Spleen (tissue), 11 donors: ENCODE data around the gene RAB44. TPM values are rescaled to one million over a fixed set of nuclear protein-coding genes. Genes with fewer than 3 reads are reported as not detected.
A peak's percentile ranks its signal among the peaks of the same experiment; 100 is the strongest.

ENCODE experiments used
- DNase-seq: peaks from one replicate; pipeline ENCODE4 v3.0.0-alpha.2; 2020
- H3K27ac ChIP-seq, 8 donors: fragments of 200-600 bp; sonication (generic) in 7 of 8; 1 replicate in 4 of 8; 2 replicates in 4 of 8; pipeline versions ENCODE4 v1.5.0 to v1.8.0; 2016 to 2021; ENCODE audit warnings: inconsistent platforms in 4 of 8, mild to moderate bottlenecking in 4 of 8, moderate library complexity in 1 of 8
- H3K27me3 ChIP-seq, 7 donors: fragments of 200-600 bp; sonication (generic) in 6 of 7; replicated peaks in 1 of 7; 1 replicate in 4 of 7; 2 replicates in 3 of 7; pipeline versions ENCODE4 v1.5.0 to v1.8.0; 2016 to 2021; ENCODE audit warnings: inconsistent platforms in 3 of 7, mild to moderate bottlenecking in 1 of 7
- H3K36me3 ChIP-seq, 6 donors: fragments of 200-600 bp; sonication (generic) in 5 of 6; 1 replicate in 4 of 6; 2 replicates in 2 of 6; pipeline versions ENCODE4 v1.5.0 to v1.8.0; 2016 to 2021; ENCODE audit warnings: inconsistent platforms in 2 of 6
- H3K4me1 ChIP-seq, 6 donors: fragments of 200-600 bp; sonication (generic) in 5 of 6; 1 replicate in 3 of 6; 2 replicates in 3 of 6; pipeline versions ENCODE4 v1.5.0 to v1.8.0; 2016 to 2021; ENCODE audit warnings: inconsistent platforms in 3 of 6
- H3K4me3 ChIP-seq, 8 donors: fragments of 200-600 bp; sonication (generic) in 7 of 8; 1 replicate in 4 of 8; 2 replicates in 4 of 8; pipeline versions ENCODE4 v1.5.0 to v1.8.0; 2016 to 2021; ENCODE audit warnings: inconsistent platforms in 4 of 8, mild to moderate bottlenecking in 4 of 8, moderate library complexity in 2 of 8
- H3K9me3 ChIP-seq, 8 donors: fragments of 200-600 bp; sonication (generic) in 7 of 8; 1 replicate in 4 of 8; 2 replicates in 4 of 8; pipeline versions ENCODE4 v1.5.0 to v1.8.0; 2016 to 2021; ENCODE audit warnings: inconsistent platforms in 4 of 8
- CTCF ChIP-seq, 11 experiments: fragments of 200-600 bp in 7 of 11; fragments of 450-650 bp in 4 of 11; sonication (generic) in 4 of 11; IDR thresholded peaks in 8 of 11; conservative IDR thresholded peaks in 3 of 11; 1 replicate in 7 of 11; 2 replicates in 4 of 11; pipeline versions ENCODE4 v1.4.0 to v1.8.0; 2016 to 2021; ENCODE audit warnings: antibody characterized with exemption in 11 of 11, inconsistent platforms in 4 of 11, mild to moderate bottlenecking in 1 of 11
- POLR2A ChIP-seq, 3 donors: fragments of 450-650 bp; IDR thresholded peaks; one replicate each; pipeline ENCODE4 v1.5.1; 2017; ENCODE audit warnings: antibody characterized with exemption in 3 of 3, mild to moderate bottlenecking in 1 of 3
- POLR2AphosphoS5 ChIP-seq, 3 donors: sonication (generic); formaldehyde crosslinking; IDR thresholded peaks; one replicate each; pipeline ENCODE4 v1.5.1; 2017; ENCODE audit warnings: antibody characterized with exemption in 3 of 3
- WGBS, 5 donors: extraction: QIAGEN DNeasy Blood & Tissue Kit in 3 of 5; methylation state at CpG; one replicate each; pipeline versions ENCODE4 v1.1.5 to v1.1.7; 2013 to 2018; 5-methylcytosine and 5-hydroxymethylcytosine counted together
- intact Hi-C: fragments of 100-400 bp; cut with DNase I; formaldehyde crosslinking; loops from one replicate; pipeline ENCODE4 v1.15.0; 2023; ENCODE audit warnings: low total_unique reads
- polyA plus RNA-seq, 3 donors: library from polyadenylated mRNA; stranded (reverse); fragments of 200-250 nt; gene quantifications; one replicate each; pipeline ENCODE4 v1.2.1, GENCODE V29; 2013
- total RNA-seq, 7 donors: library from RNA; depleted of rRNA in 3 of 7; stranded (reverse); fragments of >200 nt in 3 of 7; fragmentation: NEBNext Ultra II Directional in 4 of 7; extraction: Animal tissue kit (Norgen Biotek cat#: 25700) in 4 of 7; gene quantifications; one replicate each; pipeline versions ENCODE4 v1.1.0 to v1.2.1, GENCODE V29; 2016 to 2021
- donor health status: healthy with polysubstance abuse.
- donor health status: DM: no; HTN: no; CAD: no; lungs with moderate emphysema.
- donor health status: DM: no; HTN: no; CAD: no.
- donor health status: Bipolar disorder and iron deficiency.
- donor health status: healthy.
- donor health status: DM: no; HTN: no; CAD: no.
- donor health status: DM: yes; HTN: yes; CAD: no.

Gene RAB44
- total and polyA plus RNA-seq, 10 donors, result 0.06 to 3.5 (median 0.81) TPM

- peak; percentile 43 for DNase-seq
- intact Hi-C loops, result no loop called here
- H3K27ac ChIP-seq, result peak overlapping the region in 5 of 8 donors; percentile 87 to 95 (median 93)
- no peaks in the 10 kb centered on the region for H3K9me3 ChIP-seq
- WGBS, 5 donors, result 56 to 81% (median 79%) methylated on average over 3 to 4 of the region's 4 CpGs
- no peak overlapping the region for H3K4me3 ChIP-seq
- H3K4me1 ChIP-seq, result peaks cover 6 to 55% (median 45%) of the 10 kb centered on the region in 6 donors
- no peaks in the 10 kb centered on the region for H3K36me3 ChIP-seq
- TF ChIP-seq POLR2AphosphoS5 (IDR thresholded peaks at IDR 0.05) (no peak), POLR2A (IDR thresholded peaks at IDR 0.05) (no peak), CTCF (IDR thresholded peaks at IDR 0.05 in 8 of 11, conservative IDR thresholded peaks at IDR 0.05 in 3 of 11) (no peak)
- peaks cover 0 to 21% (median 0%) of the 10 kb centered on the region in 7 donors for H3K27me3 ChIP-seq
Measured at GRCh38 chr6:36676141-36677058, 21.2 kb upstream of the RAB44 start.

GRCh38 chr6:36677059-36677749, 20.4 kb upstream of the RAB44 start:
- H3K4me3 ChIP-seq, result no peak overlapping the region
- H3K9me3 ChIP-seq, result no peaks in the 10 kb centered on the region
- peaks cover 13 to 63% (median 53%) of the 10 kb centered on the region in 6 donors for H3K4me1 ChIP-seq
- no peak for TF ChIP-seq CTCF (IDR thresholded peaks at IDR 0.05 in 8 of 11, conservative IDR thresholded peaks at IDR 0.05 in 3 of 11)
- TF ChIP-seq POLR2A (IDR thresholded peaks at IDR 0.05), result no peak
- TF ChIP-seq POLR2AphosphoS5 (IDR thresholded peaks at IDR 0.05), result no peak
- peak overlapping the region in 6 of 8 donors; percentile 87 to 95 (median 92) for H3K27ac ChIP-seq
- intact Hi-C loops, result no loop called here
- H3K36me3 ChIP-seq, result no peaks in the 10 kb centered on the region
- DNase-seq, result peak; percentile 39
- H3K27me3 ChIP-seq, result peaks cover 0 to 21% (median 0%) of the 10 kb centered on the region in 7 donors
- 67 to 78% (median 74%) methylated on average over 7 of the region's 7 CpGs for WGBS, 5 donors

- TF ChIP-seq POLR2AphosphoS5 (IDR thresholded peaks at IDR 0.05) (no peak), POLR2A (IDR thresholded peaks at IDR 0.05) (no peak), CTCF (IDR thresholded peaks at IDR 0.05 in 8 of 11, conservative IDR thresholded peaks at IDR 0.05 in 3 of 11) (no peak)
- peaks cover 0 to 4% (median 0%) of the 10 kb centered on the region in 6 donors for H3K36me3 ChIP-seq
- H3K9me3 ChIP-seq, result no peaks in the 10 kb centered on the region
- DNase-seq, result peak; percentile 28
- intact Hi-C loops, result no loop called here
- H3K4me1 ChIP-seq, result peaks cover 20 to 71% (median 60%) of the 10 kb centered on the region in 6 donors
- WGBS, 5 donors, result 14 to 23% (median 19%) methylated on average over 10 of the region's 10 CpGs
- peaks cover 0 to 21% (median 0%) of the 10 kb centered on the region in 7 donors for H3K27me3 ChIP-seq
- H3K27ac ChIP-seq, result peak overlapping the region; percentile 69 to 95 (median 90)
- peak overlapping the region in 6 of 8 donors; percentile 60 to 79 (median 68) for H3K4me3 ChIP-seq
Measured at GRCh38 chr6:36677753-36678487, 19.7 kb upstream of the RAB44 start.
